DND-41 (cell line): ENCODE measurements around the gene MTURN.

Experiments
- CTCF ChIP-seq: IDR thresholded peaks from 2 replicates; pipeline ENCODE4 v1.5.1; 2012; ENCODE audit warnings: borderline replicate concordance, low read length, moderate library complexity, mild to moderate bottlenecking; ENCODE audit not compliant: poor library complexity, severe bottlenecking; ENCODE audit errors: extremely low read depth
- EZH2 ChIP-seq: IDR thresholded peaks from 3 replicates; pipeline ENCODE4 v1.6.1; 2012; ENCODE audit warnings: borderline replicate concordance, low read depth, mild to moderate bottlenecking, moderate library complexity, low read length, inconsistent platforms; ENCODE audit not compliant: severe bottlenecking

DNA sequence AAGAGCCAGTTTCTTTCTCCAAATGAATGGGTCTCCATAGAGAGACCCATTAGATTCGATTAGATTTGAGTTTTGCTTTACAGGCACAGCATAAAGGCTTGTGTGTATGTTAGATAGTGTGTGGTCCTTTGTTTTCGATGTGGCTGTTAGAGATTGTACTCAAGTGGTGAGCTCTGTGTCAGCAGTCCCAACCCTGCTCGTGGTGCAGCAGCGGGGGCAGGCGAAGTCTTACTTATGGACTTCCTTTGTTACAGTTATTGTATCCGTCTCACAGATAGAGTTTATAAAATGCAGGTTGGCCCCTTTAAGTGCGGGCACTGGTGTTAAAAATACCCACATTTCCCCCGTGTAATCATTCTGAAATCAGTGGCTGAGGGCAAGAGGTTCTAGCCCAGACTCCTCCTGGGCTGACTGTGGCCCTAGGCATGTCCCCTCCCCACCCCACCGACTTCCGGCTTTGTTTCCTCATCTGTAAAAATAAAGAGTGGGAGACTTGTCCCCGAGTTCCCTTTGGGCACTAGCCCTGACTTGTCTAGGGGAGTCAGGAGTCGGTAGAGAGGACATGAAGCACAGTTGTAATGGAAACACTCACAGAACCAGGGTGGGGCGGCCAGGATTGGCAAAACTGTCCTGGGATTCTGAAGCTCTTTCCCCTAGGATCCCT lies 28.6 kb downstream of the MTURN start:
- no peak for TF ChIP-seq CTCF
- TF ChIP-seq EZH2, result no peak
